Breast epithelium (tissue), 4 donors: Measurements from ENCODE around the gene ZC3H12A. TPM values are rescaled to one million over a fixed set of nuclear protein-coding genes. Genes with fewer than 3 reads are reported as not detected.
A peak's percentile ranks its signal among the peaks of the same experiment; 100 is the strongest.

Experiments
- DNase-seq, 2 donors: peaks; one replicate each; pipeline ENCODE4 v3.0.0-alpha.2; 2019; ENCODE audit warnings: low spot score in 2 of 2
- H3K27ac ChIP-seq, 2 donors: fragments of 200-600 bp; sonication (generic) in 1 of 2; one replicate each; pipeline ENCODE4 v1.5.1; 2016 to 2019; ENCODE audit warnings: mild to moderate bottlenecking in 1 of 2
- H3K27me3 ChIP-seq, 2 donors: fragments of 200-600 bp; sonication (generic) in 1 of 2; one replicate each; pipeline versions ENCODE4 v1.5.1 to v1.6.0; 2017 to 2019; ENCODE audit warnings: control low read depth in 1 of 2, mild to moderate bottlenecking in 1 of 2
- H3K36me3 ChIP-seq: fragments of 200-600 bp; one replicate; pipeline ENCODE4 v1.5.1; 2019
- H3K4me1 ChIP-seq, 2 donors: fragments of 200-600 bp; sonication (generic); one replicate each; pipeline ENCODE4 v1.5.1; 2016 to 2019; ENCODE audit warnings: control low read depth in 1 of 2
- H3K4me3 ChIP-seq, 3 donors: fragments of 200-600 bp; sonication (generic); 1 replicate in 2 of 3; 2 replicates in 1 of 3; pipeline ENCODE4 v1.5.1; 2016 to 2019; ENCODE audit warnings: mild to moderate bottlenecking in 3 of 3, moderate library complexity in 2 of 3
- H3K9me3 ChIP-seq, 2 donors: fragments of 200-600 bp; sonication (generic) in 1 of 2; one replicate each; pipeline ENCODE4 v1.5.1; 2016 to 2019; ENCODE audit warnings: control low read depth in 1 of 2
- POLR2A ChIP-seq: fragments of 450-650 bp; IDR thresholded peaks from one replicate; pipeline ENCODE4 v1.6.1; 2016; ENCODE audit warnings: antibody characterized with exemption, mild to moderate bottlenecking, moderate library complexity
- POLR2AphosphoS5 ChIP-seq, 3 donors: sonication (generic); formaldehyde crosslinking; IDR thresholded peaks; one replicate each; pipeline ENCODE4 v1.6.1; 2017; ENCODE audit warnings: antibody characterized with exemption in 3 of 3
- intact Hi-C: fragments of 100-400 bp; cut with DNase I; formaldehyde crosslinking; loops from one replicate; pipeline ENCODE4 v1.15.1; 2023; ENCODE audit warnings: low total_unique reads
- total RNA-seq, 3 donors: library from RNA; depleted of rRNA; stranded (reverse); fragments of >200 nt; gene quantifications; one replicate each; pipeline ENCODE4 v1.1.0, GENCODE V29; 2016
- TF ChIP-seq, protein P1 (sequence below), 3 donors: fragments of 450-650 bp; IDR thresholded peaks; one replicate each; pipeline ENCODE4 v1.5.1; 2016 to 2017; ENCODE audit warnings: antibody characterized with exemption in 3 of 3, mild to moderate bottlenecking in 3 of 3, moderate library complexity in 3 of 3

The ZC3H12A gene
- total RNA-seq, 3 donors from 2014 or later: 5.8 to 82.8 (median 76.7) TPM

- peak overlapping the region; percentile 86 to 89 for H3K27ac ChIP-seq
- no peaks in the 10 kb centered on the region for H3K27me3 ChIP-seq
- no peaks in the 10 kb centered on the region for H3K9me3 ChIP-seq
- no peaks in the 10 kb centered on the region for H3K36me3 ChIP-seq
- no peak overlapping the region for H3K4me3 ChIP-seq
- peak in 1 of 2 donors; percentile 15 for DNase-seq
- no peaks in the 10 kb centered on the region for H3K4me1 ChIP-seq
- TF ChIP-seq POLR2A (no peak), POLR2AphosphoS5 (IDR thresholded peaks at IDR 0.05) (no peak)
- TF ChIP-seq, protein P1, sequence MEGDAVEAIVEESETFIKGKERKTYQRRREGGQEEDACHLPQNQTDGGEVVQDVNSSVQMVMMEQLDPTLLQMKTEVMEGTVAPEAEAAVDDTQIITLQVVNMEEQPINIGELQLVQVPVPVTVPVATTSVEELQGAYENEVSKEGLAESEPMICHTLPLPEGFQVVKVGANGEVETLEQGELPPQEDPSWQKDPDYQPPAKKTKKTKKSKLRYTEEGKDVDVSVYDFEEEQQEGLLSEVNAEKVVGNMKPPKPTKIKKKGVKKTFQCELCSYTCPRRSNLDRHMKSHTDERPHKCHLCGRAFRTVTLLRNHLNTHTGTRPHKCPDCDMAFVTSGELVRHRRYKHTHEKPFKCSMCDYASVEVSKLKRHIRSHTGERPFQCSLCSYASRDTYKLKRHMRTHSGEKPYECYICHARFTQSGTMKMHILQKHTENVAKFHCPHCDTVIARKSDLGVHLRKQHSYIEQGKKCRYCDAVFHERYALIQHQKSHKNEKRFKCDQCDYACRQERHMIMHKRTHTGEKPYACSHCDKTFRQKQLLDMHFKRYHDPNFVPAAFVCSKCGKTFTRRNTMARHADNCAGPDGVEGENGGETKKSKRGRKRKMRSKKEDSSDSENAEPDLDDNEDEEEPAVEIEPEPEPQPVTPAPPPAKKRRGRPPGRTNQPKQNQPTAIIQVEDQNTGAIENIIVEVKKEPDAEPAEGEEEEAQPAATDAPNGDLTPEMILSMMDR (IDR thresholded peaks at IDR 0.05): no peak
- intact Hi-C loops: no loop called here
Observed at GRCh38 chr1:37533317-37534093, 59.1 kb downstream of the ZC3H12A start.

Other genes with a start within 250 kb of the ZC3H12A start
- gene MEAF6, start 40.2 kb downstream of the ZC3H12A start, total RNA-seq: 100 to 1,000 TPM in 1 of 3 donors, 10 to 100 TPM in 2; 78.2 to 140 (median 87.2) TPM
- 10 to 100 TPM; 11.4 to 22.7 (median 14.7) TPM for gene SNIP1, start 79.7 kb downstream of the ZC3H12A start, total RNA-seq
- gene DNALI1, start 82.4 kb downstream of the ZC3H12A start, total RNA-seq: 10 to 100 TPM in 2 of 3 donors, 1 to 10 TPM in 1; 4.6 to 29.4 (median 20.6) TPM
- 10 to 100 TPM; 36.8 to 71.8 (median 63.1) TPM for gene GNL2, start 121.4 kb downstream of the ZC3H12A start, total RNA-seq
- gene RSPO1, start 160.3 kb downstream of the ZC3H12A start, total RNA-seq: 10 to 100 TPM in 1 of 3 donors, 1 to 10 TPM in 2; 6.9 to 13.0 (median 8.9) TPM
- gene CDCA8, start 217.9 kb downstream of the ZC3H12A start, total RNA-seq: 1 to 10 TPM in 2 of 3 donors, under 1 TPM in 1; 0.15 to 1.4 (median 1.3) TPM